GM06990 (cell line): ENCODE measurements around the gene ADAMTS18.

ENCODE experiments used
- DNase-seq: peaks from one replicate; pipeline ENCODE4 v3.0.0-alpha.2; 2011; ENCODE audit not compliant: insufficient read length; ENCODE audit errors: extremely low read depth
- H3K27me3 ChIP-seq: replicated peaks from 2 replicates; pipeline ENCODE4 v1.6.0; 2011; ENCODE audit warnings: low read length; ENCODE audit not compliant: control insufficient read depth, insufficient read depth
- H3K36me3 ChIP-seq: 2 replicates; pipeline ENCODE4 v1.5.1; 2011; ENCODE audit warnings: low read length; ENCODE audit not compliant: control insufficient read depth, insufficient read depth
- H3K4me3 ChIP-seq: replicated peaks from 2 replicates; pipeline ENCODE4 v1.5.1; 2011; ENCODE audit warnings: low read depth, mild to moderate bottlenecking, control low read depth, low read length
- TF ChIP-seq, protein P1 (sequence below): IDR thresholded peaks from 2 replicates; pipeline ENCODE4 v1.5.1; 2011; ENCODE audit warnings: low read length, control low read depth, mild to moderate bottlenecking, inconsistent platforms; ENCODE audit not compliant: insufficient read depth, poor library complexity, severe bottlenecking

ADAMTS18 gene, protein sequence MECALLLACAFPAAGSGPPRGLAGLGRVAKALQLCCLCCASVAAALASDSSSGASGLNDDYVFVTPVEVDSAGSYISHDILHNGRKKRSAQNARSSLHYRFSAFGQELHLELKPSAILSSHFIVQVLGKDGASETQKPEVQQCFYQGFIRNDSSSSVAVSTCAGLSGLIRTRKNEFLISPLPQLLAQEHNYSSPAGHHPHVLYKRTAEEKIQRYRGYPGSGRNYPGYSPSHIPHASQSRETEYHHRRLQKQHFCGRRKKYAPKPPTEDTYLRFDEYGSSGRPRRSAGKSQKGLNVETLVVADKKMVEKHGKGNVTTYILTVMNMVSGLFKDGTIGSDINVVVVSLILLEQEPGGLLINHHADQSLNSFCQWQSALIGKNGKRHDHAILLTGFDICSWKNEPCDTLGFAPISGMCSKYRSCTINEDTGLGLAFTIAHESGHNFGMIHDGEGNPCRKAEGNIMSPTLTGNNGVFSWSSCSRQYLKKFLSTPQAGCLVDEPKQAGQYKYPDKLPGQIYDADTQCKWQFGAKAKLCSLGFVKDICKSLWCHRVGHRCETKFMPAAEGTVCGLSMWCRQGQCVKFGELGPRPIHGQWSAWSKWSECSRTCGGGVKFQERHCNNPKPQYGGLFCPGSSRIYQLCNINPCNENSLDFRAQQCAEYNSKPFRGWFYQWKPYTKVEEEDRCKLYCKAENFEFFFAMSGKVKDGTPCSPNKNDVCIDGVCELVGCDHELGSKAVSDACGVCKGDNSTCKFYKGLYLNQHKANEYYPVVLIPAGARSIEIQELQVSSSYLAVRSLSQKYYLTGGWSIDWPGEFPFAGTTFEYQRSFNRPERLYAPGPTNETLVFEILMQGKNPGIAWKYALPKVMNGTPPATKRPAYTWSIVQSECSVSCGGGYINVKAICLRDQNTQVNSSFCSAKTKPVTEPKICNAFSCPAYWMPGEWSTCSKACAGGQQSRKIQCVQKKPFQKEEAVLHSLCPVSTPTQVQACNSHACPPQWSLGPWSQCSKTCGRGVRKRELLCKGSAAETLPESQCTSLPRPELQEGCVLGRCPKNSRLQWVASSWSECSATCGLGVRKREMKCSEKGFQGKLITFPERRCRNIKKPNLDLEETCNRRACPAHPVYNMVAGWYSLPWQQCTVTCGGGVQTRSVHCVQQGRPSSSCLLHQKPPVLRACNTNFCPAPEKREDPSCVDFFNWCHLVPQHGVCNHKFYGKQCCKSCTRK (N-terminal part only)

DNA sequence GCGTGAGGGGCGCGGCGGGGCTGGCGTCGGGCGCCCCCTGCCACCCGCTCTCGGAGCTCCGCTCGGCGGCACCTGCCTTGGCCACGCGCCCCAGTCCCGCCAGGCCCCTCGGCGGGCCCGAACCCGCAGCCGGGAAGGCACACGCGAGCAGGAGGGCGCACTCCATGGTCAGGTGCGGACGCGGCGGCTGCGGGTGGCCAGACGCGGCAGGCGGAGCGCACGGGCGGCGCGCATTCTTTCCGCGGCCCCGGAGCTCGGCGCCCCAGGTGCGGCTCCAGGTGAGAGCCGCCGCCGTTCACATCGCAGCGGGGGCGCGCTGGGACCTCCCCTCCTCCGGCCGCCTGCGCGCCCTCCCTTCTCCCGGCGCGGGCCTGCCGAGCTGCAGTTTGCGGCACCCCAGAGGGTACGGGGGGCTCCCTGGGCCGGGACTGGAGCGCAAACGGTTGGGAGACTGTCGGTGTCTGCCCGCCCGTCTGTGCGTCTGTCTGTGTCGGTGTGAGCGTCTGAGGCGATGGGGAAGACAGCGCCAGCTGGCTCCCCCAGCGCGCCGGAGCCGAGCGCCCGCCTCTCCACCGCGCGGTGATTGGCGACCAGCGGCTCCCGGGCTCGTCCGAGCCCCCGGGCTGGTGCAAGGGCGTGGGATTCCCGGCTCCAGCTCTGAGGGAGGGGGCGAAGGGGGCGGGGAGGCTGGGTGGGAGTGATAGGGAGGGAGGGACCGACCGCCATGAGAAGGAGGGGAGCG, at the start of gene ADAMTS18:
Gene ADAMTS18 (minus strand): TSS at position 505 of the 742 bp plus-strand sequence. CDS start 339 bp downstream, at position 166.
- Histone ChIP-seq H3K36me3 (no peaks in the 10 kb centered on the region), H3K4me3 (no peak within 1 kb of the TSS), H3K27me3 (no peaks in the 10 kb centered on the region)
- peak; percentile 3 for DNase-seq
- TF ChIP-seq, protein P1, sequence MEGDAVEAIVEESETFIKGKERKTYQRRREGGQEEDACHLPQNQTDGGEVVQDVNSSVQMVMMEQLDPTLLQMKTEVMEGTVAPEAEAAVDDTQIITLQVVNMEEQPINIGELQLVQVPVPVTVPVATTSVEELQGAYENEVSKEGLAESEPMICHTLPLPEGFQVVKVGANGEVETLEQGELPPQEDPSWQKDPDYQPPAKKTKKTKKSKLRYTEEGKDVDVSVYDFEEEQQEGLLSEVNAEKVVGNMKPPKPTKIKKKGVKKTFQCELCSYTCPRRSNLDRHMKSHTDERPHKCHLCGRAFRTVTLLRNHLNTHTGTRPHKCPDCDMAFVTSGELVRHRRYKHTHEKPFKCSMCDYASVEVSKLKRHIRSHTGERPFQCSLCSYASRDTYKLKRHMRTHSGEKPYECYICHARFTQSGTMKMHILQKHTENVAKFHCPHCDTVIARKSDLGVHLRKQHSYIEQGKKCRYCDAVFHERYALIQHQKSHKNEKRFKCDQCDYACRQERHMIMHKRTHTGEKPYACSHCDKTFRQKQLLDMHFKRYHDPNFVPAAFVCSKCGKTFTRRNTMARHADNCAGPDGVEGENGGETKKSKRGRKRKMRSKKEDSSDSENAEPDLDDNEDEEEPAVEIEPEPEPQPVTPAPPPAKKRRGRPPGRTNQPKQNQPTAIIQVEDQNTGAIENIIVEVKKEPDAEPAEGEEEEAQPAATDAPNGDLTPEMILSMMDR, result no peak

DNA sequence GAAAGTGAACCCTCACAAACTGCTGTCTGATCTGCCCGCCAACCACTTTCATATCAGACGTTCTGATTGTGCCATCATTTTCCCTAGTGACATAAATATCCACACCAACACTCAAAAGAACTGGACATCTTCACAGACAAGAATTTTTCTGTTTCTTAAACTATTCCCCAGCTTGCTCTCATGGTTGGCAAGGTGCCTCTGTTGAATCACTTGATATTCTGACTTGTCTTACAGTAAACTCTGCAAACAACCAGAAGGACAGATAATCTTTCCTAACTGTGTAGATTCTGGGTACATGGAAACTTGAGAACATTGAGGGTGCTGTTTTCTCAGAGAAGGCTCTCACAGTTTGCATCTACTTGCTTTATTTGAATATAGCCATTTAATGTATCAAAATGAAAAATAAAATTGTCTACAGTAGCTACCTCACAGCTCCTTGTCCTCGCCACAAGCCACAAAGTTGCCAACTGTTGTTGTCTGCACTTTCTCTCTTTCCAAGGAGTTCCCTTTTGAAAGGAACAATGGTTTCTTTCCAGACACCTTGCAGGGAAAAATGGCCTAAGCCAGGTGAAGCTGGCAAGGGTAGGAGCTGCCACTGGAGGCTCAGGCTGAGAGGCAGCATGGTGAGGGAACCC, 46.0 kb upstream of the ADAMTS18 start:
- DNase-seq, result no peak
- Histone ChIP-seq H3K36me3 (no peaks in the 10 kb centered on the region), H3K27me3 (no peaks in the 10 kb centered on the region; the same call in 1 of the 2 replicates), H3K4me3 (no peak overlapping the region)
- TF ChIP-seq, protein P1, result no peak

GRCh38 chr16:77472262-77472661, 37.4 kb upstream of the ADAMTS18 start:
- Histone ChIP-seq H3K4me3 (no peak overlapping the region), H3K36me3 (no peaks in the 10 kb centered on the region), H3K27me3 (no peaks in the 10 kb centered on the region)
- TF ChIP-seq, protein P1, result no peak
- DNase-seq, result no peak

DNA sequence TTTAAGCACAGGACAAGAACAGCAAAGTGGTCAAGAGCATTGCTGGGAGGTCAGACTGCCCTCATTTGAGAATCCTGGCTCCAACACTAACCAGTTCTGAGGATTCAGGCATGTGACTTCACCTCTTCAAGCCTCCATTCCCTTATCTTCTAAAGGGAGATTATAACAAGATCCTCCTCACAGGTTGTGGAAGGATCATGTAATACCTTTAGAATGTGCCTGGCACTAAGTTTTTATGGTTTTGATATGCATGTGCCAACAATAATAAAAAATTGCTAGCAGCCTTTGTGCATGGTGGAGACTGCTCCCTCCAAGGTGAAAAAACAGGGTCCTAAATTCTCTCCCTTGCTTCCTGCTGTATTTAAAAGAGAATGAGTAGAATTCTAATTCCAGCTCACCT, 36.0 kb upstream of the ADAMTS18 start:
- no peaks in the 10 kb centered on the region for H3K36me3 ChIP-seq
- TF ChIP-seq, protein P1, result no peak
- H3K27me3 ChIP-seq, result no peaks in the 10 kb centered on the region
- H3K4me3 ChIP-seq, result no peak overlapping the region
- no peak for DNase-seq
